HG03439 (cell line): ENCODE measurements around the gene PMEL.
"Not testable (repeated sequence)": the region's sequence is repeated elsewhere in the genome, so short reads cannot be mapped to it uniquely, and the experiment has no call there.

Source experiments
- ATAC-seq: cut with Tn5 transposase; IDR thresholded peaks from one replicate; pipeline ENCODE4 v1.9.1; 2021; ENCODE audit warnings: mild to moderate bottlenecking, moderate library complexity; ENCODE audit not compliant: unreplicated experiment

Gene PMEL

GRCh38 chr12:55965941-55966407 lies at the start of gene PMEL:
PMEL (minus strand) TSS chr12:55966042; CDS start chr12:55966011, 31 bp downstream.
- ATAC-seq = no peak

DNA sequence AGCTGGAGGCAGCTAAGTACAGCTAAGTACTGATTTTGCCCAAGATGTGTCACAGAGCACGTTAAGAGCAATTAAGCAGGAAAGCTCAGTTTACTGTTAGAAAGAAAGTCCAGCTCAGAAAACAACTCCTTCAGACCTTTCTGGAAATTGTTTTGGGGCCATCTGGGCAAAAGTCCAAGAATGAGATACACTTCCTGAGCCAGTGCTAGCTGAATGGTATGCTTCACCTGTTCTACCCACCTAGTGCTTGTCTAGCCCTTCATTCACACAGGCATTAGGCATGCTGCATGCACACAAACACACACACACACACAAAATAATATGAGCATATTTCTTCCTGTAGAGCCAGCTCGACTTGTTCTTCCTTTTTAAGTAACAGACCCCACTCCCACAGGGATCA lies 48.4 kb upstream of the PMEL start:
- ATAC-seq = no peak

DNA sequence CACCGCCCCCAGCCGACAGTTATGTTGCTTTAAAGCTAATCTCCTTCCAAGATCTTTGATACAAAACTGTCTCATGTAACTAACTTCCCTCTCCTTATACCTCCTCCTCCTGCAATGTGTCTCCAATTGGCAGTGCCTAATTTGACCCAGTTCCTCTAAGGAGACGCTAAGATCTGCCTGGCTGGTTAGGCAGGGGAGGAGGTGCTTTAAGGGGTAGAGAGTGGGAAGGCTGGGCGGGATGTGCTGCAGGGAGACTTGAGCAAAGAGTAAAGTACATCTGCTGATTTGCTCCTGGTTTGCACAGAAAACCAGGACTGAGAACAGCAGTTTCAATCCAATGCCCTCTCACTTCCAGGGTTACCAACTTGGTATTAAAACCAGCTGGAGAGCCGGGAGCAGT lies 47.6 kb upstream of the PMEL start:
- no peak for ATAC-seq

GRCh38 chr12:56011509-56012090 lies 45.8 kb upstream of the PMEL start:
- ATAC-seq = no peak

- ATAC-seq = no peak
These were observed 44.3 kb upstream of the PMEL start for GRCh38 chr12:56010111-56010570.

DNA sequence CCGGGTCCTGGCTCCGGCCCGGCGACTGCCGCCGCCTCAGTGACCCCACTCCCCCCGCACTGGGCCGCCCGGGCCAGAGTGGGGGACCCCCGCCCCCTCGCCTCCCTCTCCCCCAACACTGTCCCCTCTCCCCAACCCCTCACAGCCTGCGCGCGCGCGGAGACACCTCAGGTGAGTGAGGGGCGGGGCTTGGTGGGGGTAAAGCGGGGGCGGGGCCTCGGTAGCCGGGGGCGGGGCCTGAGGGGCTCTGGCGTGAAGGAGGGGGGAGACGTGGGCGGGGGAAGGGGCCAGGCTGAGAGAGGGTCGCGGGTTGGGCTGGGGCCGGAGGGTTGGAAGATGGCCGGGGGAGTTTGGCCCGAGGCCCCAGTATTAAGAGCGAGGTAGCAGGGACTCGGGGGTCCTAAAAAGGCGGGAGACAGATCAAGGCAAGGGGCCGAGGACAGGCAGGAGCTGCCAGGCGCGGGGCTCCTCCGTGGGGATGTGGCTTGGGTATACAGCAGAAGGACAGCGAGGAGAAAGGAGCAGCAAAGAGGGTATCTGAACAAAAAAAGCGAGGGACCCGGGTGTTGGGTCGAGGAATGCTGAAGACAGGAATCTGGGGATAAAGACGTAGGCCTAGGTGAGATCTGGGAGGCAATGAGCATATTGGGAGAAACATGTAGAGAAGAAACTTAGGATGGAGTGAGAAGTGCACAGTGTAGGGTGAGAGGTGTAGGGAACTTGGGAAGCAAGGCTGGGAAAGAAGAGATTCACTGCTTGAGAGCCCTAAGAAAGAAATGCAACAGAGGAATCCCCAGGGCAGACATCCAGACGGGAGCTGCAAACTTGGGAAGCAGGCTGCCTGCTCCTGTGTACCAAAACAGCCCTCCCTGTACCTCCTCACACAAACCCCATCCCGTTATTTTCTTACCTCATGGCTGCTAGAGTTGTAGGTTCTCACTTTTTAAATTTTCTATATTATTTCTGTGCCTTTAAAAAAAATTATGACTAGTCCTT lies 42.0 kb upstream of the PMEL start:
- ATAC-seq = peak; percentile 31

GRCh38 chr12:56004211-56004610 lies 38.4 kb upstream of the PMEL start:
- ATAC-seq = no peak

GRCh38 chr12:56003376-56003775 lies 37.5 kb upstream of the PMEL start:
- ATAC-seq = not testable (repeated sequence)

- ATAC-seq = no peak
These were observed 35.8 kb upstream of the PMEL start for GRCh38 chr12:56001487-56002100.

GRCh38 chr12:55999999-56000540 lies 34.2 kb upstream of the PMEL start:
- ATAC-seq = not testable (repeated sequence)

- ATAC-seq = not testable (repeated sequence)
These were observed 33.7 kb upstream of the PMEL start for GRCh38 chr12:55999522-55999921.

DNA sequence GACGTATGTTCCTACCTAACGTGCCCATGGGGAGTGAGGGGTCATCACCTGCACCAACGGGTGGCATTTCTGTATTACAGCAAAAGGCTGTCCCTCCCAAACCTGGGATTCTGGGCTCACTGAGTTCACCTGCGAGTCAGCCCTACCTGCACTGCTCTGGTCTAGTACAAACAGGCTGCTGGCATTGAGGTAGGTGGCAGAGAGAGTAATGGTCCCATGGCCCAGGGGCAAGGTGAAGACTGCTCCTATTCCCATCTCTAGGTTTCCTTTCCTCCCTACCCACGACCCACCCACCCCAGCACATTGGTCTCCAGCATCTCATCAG lies 31.7 kb upstream of the PMEL start:
- no peak for ATAC-seq

- ATAC-seq = peak; percentile 97
These were observed 31.1 kb upstream of the PMEL start, which contains the start of gene SUOX for GRCh38 chr12:55996715-55997534. SUOX (plus strand) TSS chr12:55997276; CDS start chr12:56002222, 4,946 bp downstream.

- ATAC-seq = no peak
These were observed 30.4 kb upstream of the PMEL start for GRCh38 chr12:55996201-55996714.

GRCh38 chr12:55995366-55995765 lies 29.5 kb upstream of the PMEL start:
- ATAC-seq = no peak

DNA sequence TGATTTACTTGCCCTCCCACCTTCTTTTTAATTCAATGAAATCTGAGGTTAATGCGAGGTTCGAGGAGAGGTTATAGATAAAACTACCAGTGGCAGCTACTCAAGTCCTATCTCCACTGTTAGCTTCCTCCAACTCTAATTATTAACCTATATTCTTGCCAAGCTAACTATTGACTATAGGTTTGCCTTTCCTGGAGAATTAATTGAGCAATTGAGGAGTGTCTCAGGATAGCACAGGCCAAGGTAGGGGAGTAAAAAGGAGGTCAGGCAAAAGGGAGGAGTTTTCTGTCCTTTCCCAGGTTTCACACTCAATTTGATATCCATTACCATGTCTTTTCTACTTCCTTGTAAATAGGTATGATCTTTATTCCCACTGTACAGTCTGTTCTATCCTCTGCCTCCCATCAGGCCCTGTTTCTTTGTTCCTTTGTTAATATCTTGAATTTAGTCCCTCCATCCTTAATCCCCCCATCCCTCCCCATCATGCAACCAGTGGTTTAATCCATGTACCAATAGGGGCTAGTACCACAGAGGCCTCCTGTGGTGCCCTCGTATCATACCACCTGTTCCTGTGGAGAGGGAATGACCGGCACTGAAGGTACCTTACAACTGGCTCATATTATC lies 27.5 kb upstream of the PMEL start:
- no peak for ATAC-seq

DNA sequence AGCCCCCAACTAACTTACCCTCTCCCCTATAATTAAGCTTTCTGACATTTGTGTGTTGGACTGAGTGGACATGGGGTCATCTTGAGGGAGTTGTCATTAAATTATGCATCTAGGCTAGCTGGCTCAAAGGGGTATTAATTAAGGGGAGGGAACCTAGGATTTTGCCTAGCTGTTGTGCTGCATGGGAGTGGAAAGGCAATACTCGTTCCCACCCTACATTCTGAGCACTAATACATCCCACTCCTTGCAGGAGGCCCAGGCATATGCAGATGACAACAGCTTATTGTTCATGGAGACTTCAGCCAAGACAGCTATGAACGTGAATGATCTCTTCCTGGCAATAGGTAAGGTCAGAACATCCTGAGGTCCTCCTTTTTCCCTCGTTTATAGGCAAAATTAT lies 25.3 kb upstream of the PMEL start:
- ATAC-seq = no peak

- ATAC-seq = not testable (repeated sequence)
These were observed 20.1 kb upstream of the PMEL start for GRCh38 chr12:55985976-55986375.

DNA sequence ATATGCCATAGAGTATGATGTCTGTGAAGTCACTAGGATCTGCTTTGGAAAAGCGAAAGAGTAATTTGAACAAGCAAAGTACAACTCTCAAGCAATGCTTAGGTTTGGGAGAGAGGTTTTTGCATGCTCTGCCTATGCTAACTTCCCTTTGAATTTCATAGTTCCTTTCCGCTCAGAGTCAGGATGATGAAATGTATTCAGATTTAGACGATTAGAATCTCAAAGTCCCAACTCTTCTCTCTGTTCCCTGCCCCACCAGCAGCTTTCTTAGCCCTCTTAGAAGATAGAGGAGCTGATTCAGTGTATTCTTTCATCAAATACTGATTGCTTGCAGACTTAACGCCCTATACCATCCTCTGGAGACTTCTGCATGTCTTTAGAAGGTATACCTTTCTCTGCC lies 19.5 kb upstream of the PMEL start:
- no peak for ATAC-seq

- no peak for ATAC-seq
These were observed 19.0 kb upstream of the PMEL start for GRCh38 chr12:55984861-55985260.
